Activated T-cell treated with anti-CD3 and anti-CD28 coated beads for 24 hours (primary cell): ENCODE results near the gene AVEN.

Experiments
- DNase-seq: peaks from one replicate; pipeline ENCODE4 v3.0.0-alpha.2; 2020; ENCODE audit warnings: low read depth

Gene AVEN

DNA sequence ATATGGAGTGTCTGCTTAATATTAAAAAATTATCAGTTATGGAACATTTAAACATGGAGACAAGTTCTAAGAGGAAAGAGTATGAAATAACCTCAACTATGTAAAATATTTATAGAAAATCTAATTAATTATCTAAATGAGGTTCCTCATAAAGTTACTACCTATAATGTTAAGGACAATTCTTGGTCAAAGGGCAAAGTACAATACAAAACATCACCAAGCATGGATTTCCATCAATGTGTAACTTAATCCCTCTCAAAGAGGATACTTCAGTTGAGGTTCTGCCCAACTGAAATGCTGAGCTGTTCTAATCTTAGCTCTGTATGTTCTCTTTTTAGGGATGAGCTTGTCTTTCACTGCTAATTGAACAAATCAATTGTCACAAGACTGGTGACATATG lies 126.7 kb downstream of the AVEN start:
- DNase-seq: no peak

DNA sequence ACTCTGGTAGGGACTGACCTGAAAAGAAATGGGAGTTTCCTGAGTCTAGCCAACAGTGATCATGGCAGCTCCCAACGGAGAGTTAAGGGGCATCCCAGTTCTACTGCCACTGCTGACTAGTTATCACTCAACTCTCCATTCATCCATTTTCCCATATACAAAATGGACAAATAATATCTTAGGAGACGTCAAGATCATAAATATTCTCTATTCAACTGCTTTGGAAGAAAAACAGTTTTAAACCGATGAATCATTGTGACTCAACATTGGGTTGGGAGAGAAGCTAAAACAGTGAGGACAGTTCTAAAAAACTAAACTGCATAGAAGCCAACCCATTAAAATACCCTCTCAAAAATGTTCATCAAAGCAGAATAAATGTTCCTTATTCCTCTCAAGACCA lies 128.3 kb downstream of the AVEN start:
- no peak for DNase-seq

DNA sequence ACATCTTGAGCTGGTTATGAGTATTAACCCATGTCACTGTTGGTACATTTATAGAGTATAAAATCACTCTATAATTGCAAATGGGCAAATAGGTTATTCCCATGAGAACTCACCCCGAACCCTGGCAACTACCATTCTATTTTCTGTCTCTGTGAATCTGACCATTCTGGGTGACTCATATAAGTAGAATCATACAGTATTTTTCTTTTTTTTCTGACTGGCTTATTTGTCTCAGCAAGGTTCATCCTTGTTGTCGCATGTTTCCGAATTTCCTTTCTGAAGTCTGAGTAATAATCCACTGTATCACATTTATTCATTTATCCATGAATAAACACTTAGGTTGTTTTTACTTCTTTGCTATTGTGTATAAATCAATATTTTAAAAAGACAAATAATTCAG lies 130.6 kb downstream of the AVEN start:
- DNase-seq: no peak

DNA sequence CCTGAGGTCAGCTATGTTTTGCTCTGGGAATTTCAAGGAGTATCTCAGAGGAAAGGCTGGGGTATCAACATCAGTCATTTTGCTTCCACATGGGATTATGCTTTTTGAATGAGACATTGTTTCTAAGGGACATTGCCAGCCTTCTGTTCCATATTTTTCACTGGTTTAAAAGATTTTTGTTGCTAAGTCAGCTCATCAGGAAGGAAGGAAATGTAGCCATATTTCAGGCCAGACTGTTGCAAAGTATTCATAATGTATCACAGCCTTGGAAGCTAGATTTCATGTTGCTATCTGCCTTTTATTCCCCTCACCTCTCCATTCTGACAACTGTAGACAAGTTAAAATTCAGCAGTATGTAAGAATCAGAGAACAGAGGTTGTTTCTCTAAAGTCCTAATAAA lies 131.7 kb downstream of the AVEN start:
- no peak for DNase-seq

DNA sequence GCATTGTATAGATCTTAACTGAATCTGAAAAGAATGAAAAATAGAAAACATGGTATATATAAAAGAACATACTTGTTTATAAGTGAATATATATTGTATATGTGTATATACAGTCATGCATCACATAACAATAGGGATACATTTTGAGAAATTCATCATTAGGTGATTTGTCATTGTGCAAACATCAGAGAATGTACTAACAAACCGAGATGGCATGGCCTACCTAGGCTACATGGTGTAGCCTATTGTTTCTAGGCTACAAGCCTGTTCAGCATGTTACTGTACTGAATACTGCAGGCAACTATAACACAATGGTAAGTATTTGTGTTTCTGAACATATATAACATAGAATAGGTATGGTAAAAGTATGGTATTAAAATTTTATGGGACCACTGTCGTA lies 135.3 kb downstream of the AVEN start:
- DNase-seq: no peak

DNA sequence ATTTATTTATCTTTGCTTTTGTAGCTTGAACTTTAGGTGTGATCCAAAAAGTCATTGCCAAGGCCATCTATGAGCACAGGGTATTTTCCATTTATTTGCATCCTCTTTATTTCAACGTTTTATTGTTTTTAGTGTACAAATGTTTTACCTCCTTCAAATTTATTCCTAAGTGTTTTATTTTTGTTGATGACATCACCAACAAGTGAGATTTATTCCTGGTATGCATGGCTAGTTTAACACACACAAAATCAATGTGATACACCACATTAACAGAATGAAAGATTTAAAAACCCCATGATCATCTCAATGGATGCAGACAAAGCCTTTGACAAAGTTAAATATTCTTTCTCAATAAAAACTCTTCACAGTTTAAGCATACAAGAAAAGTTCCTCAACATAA lies 137.0 kb downstream of the AVEN start:
- DNase-seq: no peak

DNA sequence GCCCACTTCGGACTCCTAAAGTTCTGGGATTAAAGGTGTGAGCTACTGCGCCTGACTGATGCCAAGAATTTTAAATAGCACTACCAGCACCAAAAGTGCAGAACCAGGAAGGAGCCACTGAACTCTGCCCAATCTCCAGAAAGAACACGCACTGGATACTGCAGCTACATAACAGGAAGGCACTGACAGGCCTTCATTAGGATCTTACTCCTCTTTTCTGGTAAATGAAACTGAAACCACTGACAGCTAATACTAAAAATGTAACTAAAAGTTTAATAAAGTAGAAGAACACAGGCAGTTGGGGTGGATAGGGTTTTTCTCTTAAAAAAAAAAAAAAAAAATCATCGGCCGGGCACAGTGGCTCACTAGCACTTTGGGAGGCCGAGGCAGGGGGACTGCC lies 144.8 kb downstream of the AVEN start:
- DNase-seq: no peak

DNA sequence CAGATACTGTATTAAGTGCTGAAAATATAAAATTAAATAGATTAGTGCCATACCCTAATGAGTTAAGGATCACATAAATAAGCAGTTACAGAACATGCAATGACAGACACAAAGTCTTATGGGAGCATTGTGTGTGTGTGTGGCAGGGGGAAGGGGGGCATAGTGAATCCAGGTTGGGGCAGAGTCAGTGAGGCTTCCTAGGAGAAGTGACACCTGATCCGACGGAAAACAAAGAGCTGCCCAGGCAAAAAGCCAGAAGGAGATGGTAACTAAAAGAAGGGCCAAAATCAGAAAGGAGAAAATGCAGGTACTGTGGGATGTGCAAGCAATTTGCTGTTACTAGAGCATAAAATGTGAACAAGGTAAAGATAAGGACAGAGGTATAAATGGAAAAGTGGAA lies 150.8 kb downstream of the AVEN start:
- no peak for DNase-seq

DNA sequence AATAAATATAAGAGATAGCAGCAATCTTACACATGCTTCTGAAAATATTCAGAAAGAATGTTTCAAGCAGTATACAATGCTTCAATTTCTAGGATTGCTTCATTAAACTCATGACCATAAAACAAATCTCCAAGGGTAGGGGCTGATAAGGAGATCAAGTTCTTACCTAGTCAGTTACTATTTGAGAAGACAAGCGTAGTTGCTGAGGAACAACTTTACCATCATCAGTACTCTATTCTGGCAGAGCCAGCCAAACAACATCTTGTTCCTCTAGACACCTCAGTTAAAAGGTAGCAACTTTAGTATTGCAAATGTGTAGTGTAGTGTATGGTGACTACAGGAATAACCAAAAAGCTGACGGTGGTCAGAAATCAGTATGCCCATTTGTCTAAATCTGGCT lies 156.1 kb downstream of the AVEN start:
- DNase-seq: no peak

DNA sequence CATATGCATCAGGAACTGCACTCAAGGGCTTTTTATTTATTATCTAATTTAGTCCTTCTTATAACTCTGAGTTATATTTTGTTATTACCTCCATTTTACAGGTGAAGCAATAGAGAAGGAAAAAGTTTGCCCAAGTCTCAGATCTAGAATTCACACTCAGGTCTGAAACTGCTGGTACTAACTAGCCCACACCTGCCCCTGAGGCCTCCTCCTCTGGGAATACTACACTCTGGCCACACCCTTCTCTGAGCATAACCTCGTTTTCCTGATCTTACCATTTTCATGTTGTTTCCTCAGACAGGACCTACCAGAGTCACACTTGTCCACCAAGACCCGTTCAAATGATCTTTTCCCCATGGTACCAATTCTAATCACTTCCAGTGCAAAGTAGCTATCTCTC lies 164.8 kb downstream of the AVEN start:
- DNase-seq: no peak

DNA sequence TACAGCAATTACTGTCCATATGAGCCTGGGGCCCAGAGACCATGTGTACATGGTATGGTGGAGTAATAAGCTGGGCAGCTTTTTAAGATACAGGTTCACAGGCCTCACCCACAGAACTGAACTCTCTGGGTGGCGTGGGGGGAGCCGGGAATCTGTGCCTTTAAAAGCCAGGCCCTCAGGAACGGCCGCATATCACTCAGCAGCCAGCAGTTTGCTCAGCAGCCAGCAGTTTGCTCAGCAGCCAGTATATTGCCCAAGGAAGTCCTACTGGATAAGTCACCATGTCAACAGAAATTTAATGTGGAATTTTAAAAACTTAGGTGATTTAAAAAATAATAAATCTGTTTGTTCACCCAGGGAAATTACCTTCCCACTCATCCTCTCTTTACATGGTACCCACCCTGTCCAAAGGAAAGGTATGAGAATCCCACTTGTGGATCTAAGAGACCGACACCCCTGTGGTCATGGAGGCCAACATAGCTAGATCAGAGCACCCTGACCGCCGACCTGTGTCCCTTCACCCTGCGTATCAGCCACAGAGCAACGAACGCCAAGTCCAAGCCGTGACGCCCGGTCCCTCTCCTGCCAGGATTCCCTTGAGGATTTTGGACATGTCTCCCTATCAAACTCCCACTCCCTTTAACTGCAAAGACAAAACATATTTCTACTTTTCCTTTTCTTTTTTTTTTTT lies 166.4 kb downstream of the AVEN start:
- no peak for DNase-seq

DNA sequence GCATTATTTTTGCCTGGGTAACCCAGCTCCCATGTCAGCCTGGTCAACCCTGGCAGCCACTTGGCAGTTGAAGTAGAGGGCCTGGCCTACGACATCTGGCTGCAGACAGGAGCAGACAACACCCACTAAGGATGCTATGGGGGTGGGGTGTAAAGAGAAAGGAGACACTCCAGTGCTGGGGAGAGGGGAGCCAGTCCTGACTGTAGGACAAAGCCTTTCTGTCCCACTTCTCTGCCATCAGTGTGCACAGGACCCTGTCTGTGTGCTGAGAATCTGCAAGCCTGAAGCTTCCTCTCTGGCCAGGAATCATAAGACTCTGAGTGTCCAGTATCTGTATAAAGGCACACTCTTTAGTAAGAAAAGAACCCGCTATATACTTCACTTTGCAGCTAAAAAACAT lies 167.0 kb downstream of the AVEN start:
- no peak for DNase-seq

DNA sequence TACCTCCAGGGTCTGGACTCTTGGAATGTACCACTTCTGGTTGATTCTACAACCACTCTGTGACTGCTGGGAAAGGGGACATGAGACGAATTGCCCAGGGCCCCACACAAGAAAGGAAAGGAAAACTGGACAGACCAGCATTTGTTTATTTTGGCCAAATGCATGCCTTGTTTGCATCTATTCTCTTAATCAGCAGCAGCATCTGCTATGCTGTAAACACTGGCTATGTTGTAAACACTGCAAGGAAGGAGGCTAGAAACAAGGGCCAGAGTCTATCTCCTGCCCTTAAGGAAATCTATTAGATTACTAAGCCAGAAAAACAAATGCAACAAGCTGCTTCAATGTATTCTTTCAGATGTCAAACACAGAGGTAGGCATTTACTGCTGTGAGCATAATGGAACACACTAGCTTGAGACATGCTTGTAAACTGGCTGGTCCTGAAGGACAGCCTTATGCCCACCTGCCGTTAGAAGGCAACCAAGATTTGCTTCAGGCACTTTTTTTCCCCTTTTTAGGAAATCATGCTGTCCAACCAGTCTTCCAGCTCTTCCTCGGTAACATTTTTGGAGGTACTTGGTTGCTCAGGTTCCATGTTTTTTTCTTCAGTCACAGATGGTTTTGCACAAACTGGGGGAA lies 172.8 kb downstream of the AVEN start:
- DNase-seq: no peak

DNA sequence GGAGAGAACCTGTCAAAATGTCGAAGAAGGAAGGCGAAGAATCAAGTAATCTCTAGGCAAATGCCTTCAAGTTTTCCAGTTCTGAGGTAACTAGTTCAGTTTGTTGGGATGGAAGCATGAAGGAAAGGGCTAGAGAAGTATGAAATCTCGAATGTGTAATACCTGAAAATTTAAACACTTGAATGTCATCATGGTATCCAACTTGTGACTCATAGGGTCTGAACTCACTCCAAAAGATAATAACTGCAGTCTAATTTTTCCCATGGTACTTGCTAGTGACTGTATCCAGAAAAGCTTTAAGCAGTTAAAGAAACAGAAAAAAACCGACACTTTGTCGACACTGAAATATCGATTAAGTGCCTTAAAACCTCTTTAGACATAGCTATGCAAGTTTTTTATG lies 173.6 kb downstream of the AVEN start:
- DNase-seq: no peak

DNA sequence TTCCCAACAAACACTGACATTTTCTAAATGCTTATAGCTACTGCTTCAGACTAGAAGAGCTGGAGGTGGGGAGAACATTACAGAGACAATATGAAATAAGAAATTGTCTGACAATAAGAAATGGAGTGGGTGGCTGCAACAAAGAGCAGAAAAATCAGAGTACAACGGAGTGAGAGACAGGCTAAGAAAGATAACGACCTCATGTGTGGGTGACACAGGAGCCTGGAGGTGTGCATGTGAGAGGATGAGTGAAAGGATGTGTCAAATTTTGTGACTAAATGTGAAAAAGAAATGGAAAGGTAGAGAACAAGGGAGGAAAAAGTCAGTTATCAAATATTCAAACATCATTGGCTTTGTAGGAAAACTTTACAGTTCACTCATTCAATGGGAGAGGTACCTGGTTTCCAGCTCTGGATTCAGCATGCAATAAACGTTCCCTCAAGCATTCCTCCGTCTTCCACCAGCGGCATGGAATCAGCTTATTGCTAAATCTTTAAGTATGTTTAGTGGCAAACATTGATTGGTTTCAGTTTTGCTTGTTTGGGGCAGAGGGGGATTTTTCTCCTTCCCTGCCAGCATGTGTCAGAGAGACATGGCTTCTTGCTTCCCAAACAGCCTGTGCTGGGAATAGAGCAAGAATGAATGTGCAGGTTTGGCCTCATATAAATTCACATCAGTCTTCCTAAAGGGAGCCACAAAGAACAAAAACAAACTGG lies 174.5 kb downstream of the AVEN start:
- no peak for DNase-seq

DNA sequence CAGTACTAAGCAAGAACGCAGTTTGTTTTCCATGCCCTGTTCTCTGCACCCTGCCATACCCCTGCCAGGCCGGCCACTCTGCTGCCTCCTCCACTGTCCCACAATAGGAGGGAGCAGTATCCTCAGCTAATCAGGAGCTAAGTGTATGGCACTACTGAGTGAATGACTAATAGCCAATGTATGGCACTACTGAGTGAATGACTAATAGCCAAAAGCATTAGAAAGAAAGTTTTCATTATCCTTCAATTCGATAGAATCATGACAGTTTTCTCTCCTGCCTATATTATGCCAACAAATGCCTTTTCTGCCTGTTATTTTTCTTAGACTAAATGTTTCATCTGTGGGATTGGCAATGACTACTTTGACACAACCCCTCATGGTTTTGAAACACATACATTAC lies 178.2 kb downstream of the AVEN start:
- DNase-seq: no peak

DNA sequence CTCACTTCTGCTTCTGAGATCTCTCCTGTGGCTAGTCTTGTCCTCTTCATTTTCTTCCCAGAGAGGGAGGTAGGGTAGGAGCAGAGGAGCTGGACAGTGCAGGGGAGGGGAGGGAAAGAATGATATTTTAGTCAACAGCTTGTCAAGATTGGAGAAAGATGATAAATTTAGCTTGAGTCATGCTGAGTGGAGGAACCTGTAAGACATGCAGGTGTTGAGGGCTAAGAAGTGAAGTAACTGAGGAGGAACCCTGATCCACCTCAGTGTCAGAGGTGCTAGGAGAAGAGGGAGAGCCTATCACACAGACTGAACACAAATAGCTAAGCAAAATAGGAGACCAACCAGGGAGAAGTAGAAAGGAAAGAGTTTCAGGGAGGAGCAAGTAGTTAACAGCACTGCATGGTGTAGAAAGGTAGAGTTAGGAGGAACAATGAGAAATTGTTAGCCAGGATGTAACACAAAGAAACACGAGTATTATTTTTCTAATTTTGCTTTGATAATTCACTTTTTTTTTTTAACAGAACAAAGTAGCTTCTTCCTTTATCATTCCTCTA lies 178.9 kb downstream of the AVEN start:
- no peak for DNase-seq

DNA sequence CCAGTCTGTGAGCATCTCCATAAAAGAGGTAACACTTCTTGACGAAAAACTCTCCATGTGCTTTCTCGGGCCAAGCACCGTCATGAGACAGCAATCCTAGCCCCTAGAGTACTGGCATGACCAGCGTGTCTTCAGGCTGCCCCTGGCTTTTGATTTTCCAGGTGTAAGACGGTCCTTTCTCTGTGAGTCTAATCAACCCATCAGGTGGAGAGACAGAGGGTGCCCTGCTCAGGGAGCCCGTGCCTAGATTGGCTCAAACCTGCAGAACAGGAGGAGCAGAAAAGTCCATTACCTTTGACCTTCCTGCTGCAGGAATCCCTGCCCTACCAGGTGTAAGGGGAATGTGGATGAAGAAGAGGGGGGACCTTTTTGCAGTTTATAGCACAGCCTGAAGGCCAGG lies 180.2 kb downstream of the AVEN start:
- DNase-seq: no peak

DNA sequence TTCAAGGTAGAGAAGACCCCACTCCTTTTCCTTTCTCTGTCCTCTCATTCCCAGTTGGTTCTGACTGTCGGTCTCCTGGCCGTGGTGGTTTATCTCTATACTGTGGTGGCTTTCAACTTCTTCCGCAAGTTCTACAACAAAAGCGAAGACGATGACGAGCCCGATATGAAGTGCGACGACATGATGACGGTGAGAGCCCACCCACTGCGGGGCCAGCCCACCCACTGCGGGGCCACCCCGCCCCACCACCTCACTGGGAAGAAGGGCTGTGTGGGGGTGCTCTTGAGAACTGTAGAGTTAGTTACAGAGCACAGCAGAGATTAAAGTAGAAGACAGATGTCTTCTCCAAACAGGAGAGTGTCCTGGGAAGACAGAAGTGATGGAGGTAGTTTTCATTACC lies 181.3 kb downstream of the AVEN start:
- no peak for DNase-seq

DNA sequence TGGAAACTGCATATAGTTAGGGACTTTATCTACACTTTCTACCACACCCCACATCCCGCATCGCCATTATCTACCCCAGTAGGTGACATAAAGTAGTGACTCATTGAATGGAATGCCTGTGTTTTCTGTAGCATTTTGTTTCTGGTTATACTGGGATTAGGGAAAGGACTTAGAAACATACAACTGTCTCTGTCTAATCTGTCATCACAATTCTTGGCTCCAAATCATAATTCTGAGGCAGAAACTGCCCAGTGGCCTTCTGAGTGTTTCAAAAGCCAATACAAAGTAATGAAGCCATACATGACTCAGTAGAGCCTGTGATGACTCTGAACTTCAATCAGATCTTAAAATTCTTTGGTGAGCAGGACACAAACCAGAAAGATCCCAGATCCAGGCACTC lies 186.4 kb downstream of the AVEN start:
- no peak for DNase-seq

DNA sequence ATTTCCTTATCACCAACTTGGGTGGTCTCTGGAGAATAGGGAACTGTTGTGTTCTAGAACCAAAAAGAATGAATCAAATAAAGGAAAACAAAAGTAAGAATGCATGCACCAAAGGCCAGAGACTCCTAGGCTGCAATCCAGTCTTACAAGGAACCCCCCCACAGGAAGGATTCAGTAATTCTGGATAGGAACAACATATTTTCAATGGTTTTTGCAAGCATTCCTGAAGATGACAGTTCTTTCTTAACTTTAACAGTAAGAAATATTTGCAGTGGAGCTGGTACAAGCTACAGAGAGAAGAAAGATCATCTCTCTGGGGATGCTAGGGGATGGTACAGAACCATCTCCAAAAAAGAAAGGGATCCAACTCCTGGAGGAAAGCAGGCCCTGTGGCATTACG lies 186.9 kb downstream of the AVEN start:
- DNase-seq: no peak

DNA sequence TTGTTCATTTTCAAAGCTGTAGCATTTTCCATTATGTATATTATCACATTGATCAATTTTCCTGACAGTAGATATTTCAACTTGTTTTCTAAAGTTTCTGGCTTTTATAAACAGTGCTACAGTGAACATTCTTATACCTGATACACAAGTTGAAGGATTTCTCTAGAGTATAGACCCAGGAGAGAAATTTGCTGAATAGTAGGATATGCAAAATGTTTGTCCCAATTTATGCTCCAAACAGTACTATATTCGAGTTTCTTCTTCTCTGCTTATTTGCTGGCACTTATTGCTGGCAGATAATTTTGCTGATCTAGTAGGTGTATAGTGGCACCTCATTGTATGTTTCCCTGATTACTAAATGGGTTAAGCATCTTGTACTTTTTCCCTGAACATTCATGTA lies 187.9 kb downstream of the AVEN start:
- DNase-seq: no peak

DNA sequence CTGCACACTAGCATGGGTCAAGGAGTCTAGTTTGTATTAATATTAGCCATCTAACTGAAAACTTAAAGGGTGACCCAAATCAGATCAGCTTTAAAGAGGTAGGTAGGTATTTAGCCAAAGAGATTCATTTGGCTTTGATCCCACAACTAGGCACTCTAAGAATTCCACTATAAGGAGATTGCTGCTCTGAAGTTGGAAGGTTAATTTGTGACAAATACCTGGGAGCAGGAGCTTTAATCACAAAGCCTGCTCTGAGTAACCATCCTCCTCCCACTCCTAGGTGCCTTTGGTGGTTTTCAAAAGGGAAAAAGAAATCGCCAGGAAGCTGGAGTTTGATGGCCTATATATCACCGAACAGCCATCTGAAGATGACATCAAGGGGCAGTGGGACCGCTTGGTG lies 191.0 kb downstream of the AVEN start:
- no peak for DNase-seq
